ENCODE results near the gene TRIM63.

TRIM63 gene

DNA sequence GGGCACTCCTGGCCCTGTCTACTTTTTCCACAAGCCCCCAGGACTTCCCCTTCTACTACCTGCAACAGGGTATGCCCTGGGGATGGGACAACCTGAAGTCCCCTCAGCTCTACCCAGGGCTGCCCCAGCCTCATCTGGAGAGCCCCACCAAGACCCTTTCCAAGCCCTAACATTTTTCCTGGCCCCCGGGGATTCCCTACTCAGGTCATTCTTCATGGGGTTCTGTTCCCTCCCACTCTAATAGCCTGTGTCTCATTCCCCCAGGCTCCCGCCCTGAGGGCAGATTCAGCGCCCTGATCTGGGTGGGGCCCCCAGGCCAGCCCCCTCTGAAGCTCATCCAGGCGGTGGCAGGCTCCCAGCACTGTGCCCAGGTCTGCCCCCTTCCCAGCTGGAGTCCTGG lies 36.2 kb downstream of the TRIM63 start:
- H3K79me1 ChIP-seq (ENCODE audit: low read length), result no peaks in the 10 kb centered on the region
- no peak overlapping the region for H3K4me3 ChIP-seq (ENCODE audit: low read length)
- DNase-seq, result no peak
- H2AK5ac ChIP-seq (ENCODE audit: low read length), result no peak overlapping the region
- no peaks in the 10 kb centered on the region for H3K36me3 ChIP-seq (ENCODE audit: control insufficient read depth, insufficient read depth, low read length)
- no CpG with 5 or more reads among the region's 4 CpGs for WGBS (ENCODE audit: extremely low coverage, insufficient coverage, low lambda C conversion rate)
- H3K9ac ChIP-seq (ENCODE audit: low read length), result no peak overlapping the region
- no peak overlapping the region for H3K56ac ChIP-seq (ENCODE audit: low read length)
- no peaks in the 10 kb centered on the region for H3K27me3 ChIP-seq (ENCODE audit: insufficient read depth, low read length, poor library complexity)
- no peak overlapping the region for H3K27ac ChIP-seq (ENCODE audit: low read depth, low read length)
- H3K4ac ChIP-seq (ENCODE audit: low read depth, low read length), result no peak overlapping the region
- H3K79me2 ChIP-seq (ENCODE audit: control insufficient read depth, insufficient read depth, low read length), result no peaks in the 10 kb centered on the region
- H3K23ac ChIP-seq (ENCODE audit: low read length), result no peak overlapping the region
- H4K8ac ChIP-seq (ENCODE audit: low read depth, low read length), result no peak overlapping the region
- H2BK120ac ChIP-seq (ENCODE audit: low read depth, low read length), result no peak overlapping the region
- H4K5ac ChIP-seq (ENCODE audit: low read length), result no peak overlapping the region
- no peak overlapping the region for H2BK5ac ChIP-seq (ENCODE audit: low read length)
- H3K4me1 ChIP-seq (ENCODE audit: control insufficient read depth, low read depth, low read length), result no peaks in the 10 kb centered on the region
- H3K4me2 ChIP-seq (ENCODE audit: low read length), result no peak overlapping the region
- no peak overlapping the region for H2BK15ac ChIP-seq (replicated peaks; ENCODE audit: low read depth)
- no peak overlapping the region for H3K18ac ChIP-seq (ENCODE audit: low read length)

DNA sequence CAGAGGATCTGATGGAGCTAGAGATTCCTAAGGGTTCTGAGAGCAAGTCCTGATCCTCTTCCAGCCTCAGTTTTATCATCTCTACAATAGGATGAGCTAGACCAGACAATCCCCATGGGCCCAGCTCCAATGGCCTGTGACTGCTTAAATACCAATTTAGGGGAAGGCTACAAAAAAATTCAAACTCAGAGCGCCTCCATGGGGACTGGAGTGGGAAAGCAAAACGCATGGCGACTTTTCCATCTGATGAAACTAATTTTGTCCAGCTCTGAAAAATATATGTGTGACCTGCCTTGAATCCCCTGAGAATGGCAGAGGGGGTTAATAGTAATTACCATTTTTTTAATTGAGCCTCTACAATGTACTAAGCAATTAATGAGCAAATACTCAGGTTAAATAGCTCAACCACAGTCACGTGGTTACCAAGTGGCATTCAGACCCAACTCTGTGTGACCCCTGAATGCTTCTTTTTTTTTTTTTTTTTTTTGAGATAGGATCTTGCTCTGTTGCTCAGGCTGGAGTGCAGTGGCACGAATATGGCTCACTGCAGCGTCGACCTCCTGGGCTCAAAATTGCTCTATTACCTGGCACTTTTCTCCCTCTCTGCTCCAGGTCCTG lies 37.5 kb downstream of the TRIM63 start:
- Histone ChIP-seq H2BK5ac (ENCODE audit: low read length) (no peak overlapping the region), H2BK120ac (ENCODE audit: low read depth, low read length) (no peak overlapping the region), H3K56ac (ENCODE audit: low read length) (no peak overlapping the region), H3K9ac (ENCODE audit: low read length) (no peak overlapping the region), H3K79me1 (ENCODE audit: low read length) (no peaks in the 10 kb centered on the region), H2BK15ac (replicated peaks; ENCODE audit: low read depth) (no peak overlapping the region), H3K27ac (ENCODE audit: low read depth, low read length) (no peak overlapping the region), H3K4me2 (ENCODE audit: low read length) (no peak overlapping the region), H3K18ac (ENCODE audit: low read length) (no peak overlapping the region), H2AK5ac (ENCODE audit: low read length) (no peak overlapping the region), H3K4me3 (ENCODE audit: low read length) (no peak overlapping the region), H3K36me3 (ENCODE audit: control insufficient read depth, insufficient read depth, low read length) (no peaks in the 10 kb centered on the region), H3K79me2 (ENCODE audit: control insufficient read depth, insufficient read depth, low read length) (no peaks in the 10 kb centered on the region), H3K27me3 (ENCODE audit: insufficient read depth, low read length, poor library complexity) (no peaks in the 10 kb centered on the region), H4K5ac (ENCODE audit: low read length) (no peak overlapping the region), H3K23ac (ENCODE audit: low read length) (no peak overlapping the region), H4K8ac (ENCODE audit: low read depth, low read length) (no peak overlapping the region), H3K4ac (ENCODE audit: low read depth, low read length) (no peak overlapping the region), H3K4me1 (ENCODE audit: control insufficient read depth, low read depth, low read length) (no peaks in the 10 kb centered on the region)
- peak; percentile 55 for DNase-seq
- no CpG with 5 or more reads among the region's 7 CpGs for WGBS (ENCODE audit: extremely low coverage, insufficient coverage, low lambda C conversion rate)

DNA sequence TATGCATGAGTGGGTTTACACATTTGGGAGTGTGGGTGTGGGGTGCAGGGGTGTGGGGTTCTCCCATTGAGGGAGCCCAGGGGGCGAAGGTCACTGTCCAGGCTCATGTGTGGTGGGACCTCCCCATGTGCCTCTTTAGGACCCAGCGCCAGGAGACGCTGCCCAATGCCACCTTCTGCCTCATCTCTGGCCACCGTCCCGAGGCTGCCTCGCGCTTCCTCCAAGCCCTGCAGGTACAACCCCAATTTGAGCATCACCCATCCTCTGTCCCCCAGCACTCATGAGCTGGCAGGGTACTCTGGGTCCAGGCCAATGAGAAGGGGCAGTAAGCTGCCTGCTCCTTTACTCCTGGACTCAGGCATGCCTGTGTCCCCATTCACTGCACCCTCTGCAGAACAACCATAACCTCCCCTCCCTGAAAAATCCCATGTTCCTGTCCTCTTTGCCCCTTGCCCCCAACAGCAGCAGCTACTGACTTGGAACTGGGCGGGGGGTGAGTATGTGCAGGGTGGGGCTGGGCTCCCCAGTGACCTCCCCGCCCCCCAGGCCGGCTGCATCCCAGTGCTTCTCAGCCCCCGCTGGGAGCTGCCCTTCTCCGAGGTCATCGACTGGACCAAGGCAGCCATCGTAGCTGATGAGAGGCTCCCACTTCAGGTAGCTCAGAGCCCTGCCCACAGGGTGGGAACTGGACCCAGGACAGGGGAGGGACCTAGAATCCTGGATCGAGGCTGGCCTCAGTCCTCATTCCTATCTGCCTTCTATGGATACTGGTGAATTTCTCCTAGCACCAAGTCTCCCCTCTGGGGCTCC lies 38.2 kb downstream of the TRIM63 start:
- H4K8ac ChIP-seq (ENCODE audit: low read depth, low read length), result no peak overlapping the region
- H2BK5ac ChIP-seq (ENCODE audit: low read length), result no peak overlapping the region
- H3K79me2 ChIP-seq (ENCODE audit: control insufficient read depth, insufficient read depth, low read length), result no peaks in the 10 kb centered on the region
- no peak overlapping the region for H2BK15ac ChIP-seq (replicated peaks; ENCODE audit: low read depth)
- no peak for DNase-seq
- H3K56ac ChIP-seq (ENCODE audit: low read length), result no peak overlapping the region
- H2AK5ac ChIP-seq (ENCODE audit: low read length), result no peak overlapping the region
- no peaks in the 10 kb centered on the region for H3K36me3 ChIP-seq (ENCODE audit: control insufficient read depth, insufficient read depth, low read length)
- H3K4ac ChIP-seq (ENCODE audit: low read depth, low read length), result no peak overlapping the region
- no peaks in the 10 kb centered on the region for H3K79me1 ChIP-seq (ENCODE audit: low read length)
- no peak overlapping the region for H3K23ac ChIP-seq (ENCODE audit: low read length)
- no CpG with 5 or more reads among the region's 15 CpGs for WGBS (ENCODE audit: extremely low coverage, insufficient coverage, low lambda C conversion rate)
- H3K4me1 ChIP-seq (ENCODE audit: control insufficient read depth, low read depth, low read length), result no peaks in the 10 kb centered on the region
- no peak overlapping the region for H3K27ac ChIP-seq (ENCODE audit: low read depth, low read length)
- no peaks in the 10 kb centered on the region for H3K27me3 ChIP-seq (ENCODE audit: insufficient read depth, low read length, poor library complexity)
- H3K4me2 ChIP-seq (ENCODE audit: low read length), result no peak overlapping the region
- no peak overlapping the region for H3K9ac ChIP-seq (ENCODE audit: low read length)
- H3K4me3 ChIP-seq (ENCODE audit: low read length), result no peak overlapping the region
- no peak overlapping the region for H3K18ac ChIP-seq (ENCODE audit: low read length)
- H4K5ac ChIP-seq (ENCODE audit: low read length), result no peak overlapping the region
- no peak overlapping the region for H2BK120ac ChIP-seq (ENCODE audit: low read depth, low read length)

DNA sequence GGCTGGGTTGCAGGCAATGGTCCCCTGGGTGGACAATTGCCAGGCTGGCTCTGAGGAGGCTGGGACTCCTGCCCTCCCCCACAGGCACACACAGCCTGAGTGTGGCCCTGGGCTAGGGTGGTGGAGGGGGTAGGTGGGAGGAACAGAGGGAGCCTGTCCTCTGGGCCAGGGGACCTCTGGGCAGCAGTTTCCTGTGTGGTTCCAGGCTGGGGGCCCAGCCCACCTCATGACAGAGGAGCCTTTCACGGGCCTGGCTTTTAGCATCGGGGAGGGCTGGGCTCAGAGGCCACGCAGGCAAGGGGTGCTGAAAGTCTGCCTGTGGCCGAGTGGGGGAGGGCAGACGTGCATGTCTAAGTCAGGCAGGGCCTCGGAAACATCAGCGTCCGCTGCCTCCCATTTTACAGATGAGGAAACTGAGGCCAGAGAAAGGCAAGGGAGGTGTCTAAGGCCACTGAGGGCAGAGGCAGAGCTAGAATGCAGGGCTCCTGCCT lies 38.9 kb downstream of the TRIM63 start:
- no peak overlapping the region for H2BK120ac ChIP-seq (ENCODE audit: low read depth, low read length)
- no peak overlapping the region for H3K27ac ChIP-seq (ENCODE audit: low read depth, low read length)
- H2BK15ac ChIP-seq (replicated peaks; ENCODE audit: low read depth), result no peak overlapping the region
- no peak overlapping the region for H4K5ac ChIP-seq (ENCODE audit: low read length)
- no peak for DNase-seq
- H3K18ac ChIP-seq (ENCODE audit: low read length), result no peak overlapping the region
- H4K8ac ChIP-seq (ENCODE audit: low read depth, low read length), result no peak overlapping the region
- no peak overlapping the region for H3K4me3 ChIP-seq (ENCODE audit: low read length)
- H2AK5ac ChIP-seq (ENCODE audit: low read length), result no peak overlapping the region
- no peak overlapping the region for H3K23ac ChIP-seq (ENCODE audit: low read length)
- no peaks in the 10 kb centered on the region for H3K36me3 ChIP-seq (ENCODE audit: control insufficient read depth, insufficient read depth, low read length)
- no peak overlapping the region for H3K4me2 ChIP-seq (ENCODE audit: low read length)
- no peak overlapping the region for H2BK5ac ChIP-seq (ENCODE audit: low read length)
- WGBS (ENCODE audit: extremely low coverage, insufficient coverage, low lambda C conversion rate), result no CpG with 5 or more reads among the region's 8 CpGs
- no peaks in the 10 kb centered on the region for H3K79me1 ChIP-seq (ENCODE audit: low read length)
- H3K56ac ChIP-seq (ENCODE audit: low read length), result no peak overlapping the region
- H3K79me2 ChIP-seq (ENCODE audit: control insufficient read depth, insufficient read depth, low read length), result no peaks in the 10 kb centered on the region
- no peaks in the 10 kb centered on the region for H3K4me1 ChIP-seq (ENCODE audit: control insufficient read depth, low read depth, low read length)
- no peak overlapping the region for H3K4ac ChIP-seq (ENCODE audit: low read depth, low read length)
- no peak overlapping the region for H3K9ac ChIP-seq (ENCODE audit: low read length)
- no peaks in the 10 kb centered on the region for H3K27me3 ChIP-seq (ENCODE audit: insufficient read depth, low read length, poor library complexity)

DNA sequence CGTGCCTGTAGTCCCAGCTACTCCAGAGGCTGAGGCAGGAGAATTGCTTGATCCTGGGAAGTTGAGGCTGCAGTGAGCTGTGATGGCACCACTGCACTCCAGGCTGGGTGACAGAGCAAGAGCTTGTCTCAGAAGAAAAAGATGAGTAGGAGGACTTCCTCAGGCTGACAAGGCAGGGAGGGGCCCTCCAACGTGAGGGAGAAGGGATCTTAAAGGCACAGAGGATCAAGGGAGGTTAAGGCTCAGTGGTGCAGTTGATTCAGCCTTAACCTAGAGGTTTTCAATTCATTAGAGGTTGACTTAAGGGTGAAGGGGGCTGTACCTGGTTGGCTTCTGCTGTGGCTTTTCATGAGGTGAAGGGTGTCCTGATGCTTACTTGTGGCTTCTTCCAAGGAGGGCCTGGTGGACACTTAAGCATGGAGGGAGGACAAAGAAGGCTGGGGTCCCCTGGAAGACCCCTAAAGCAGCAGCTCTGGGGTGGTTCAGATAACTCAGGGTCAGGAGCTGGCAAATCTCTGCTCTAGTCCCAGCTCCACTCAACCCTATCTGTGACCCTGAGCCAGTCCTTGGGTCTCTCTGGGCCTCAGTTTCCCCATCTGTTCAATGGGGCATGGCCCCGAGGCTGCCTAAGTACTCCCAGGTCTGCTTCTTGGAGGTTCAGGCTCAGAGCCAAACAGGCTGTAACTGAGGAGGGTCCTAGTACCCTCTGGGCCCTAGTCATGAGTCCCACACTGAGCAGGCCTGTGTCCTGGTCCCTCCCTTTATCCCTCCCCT lies 39.5 kb downstream of the TRIM63 start:
- H4K5ac ChIP-seq (ENCODE audit: low read length), result no peak overlapping the region
- H3K4ac ChIP-seq (ENCODE audit: low read depth, low read length), result no peak overlapping the region
- H3K79me2 ChIP-seq (ENCODE audit: control insufficient read depth, insufficient read depth, low read length), result no peaks in the 10 kb centered on the region
- H3K36me3 ChIP-seq (ENCODE audit: control insufficient read depth, insufficient read depth, low read length), result no peaks in the 10 kb centered on the region
- H2BK120ac ChIP-seq (ENCODE audit: low read depth, low read length), result no peak overlapping the region
- H3K79me1 ChIP-seq (ENCODE audit: low read length), result no peaks in the 10 kb centered on the region
- no peaks in the 10 kb centered on the region for H3K4me1 ChIP-seq (ENCODE audit: control insufficient read depth, low read depth, low read length)
- H2BK5ac ChIP-seq (ENCODE audit: low read length), result no peak overlapping the region
- no peak overlapping the region for H4K8ac ChIP-seq (ENCODE audit: low read depth, low read length)
- no peak overlapping the region for H3K4me3 ChIP-seq (ENCODE audit: low read length)
- H3K4me2 ChIP-seq (ENCODE audit: low read length), result no peak overlapping the region
- H3K18ac ChIP-seq (ENCODE audit: low read length), result no peak overlapping the region
- H2BK15ac ChIP-seq (replicated peaks; ENCODE audit: low read depth), result no peak overlapping the region
- H3K27ac ChIP-seq (ENCODE audit: low read depth, low read length), result no peak overlapping the region
- no CpG with 5 or more reads among the region's 3 CpGs for WGBS (ENCODE audit: extremely low coverage, insufficient coverage, low lambda C conversion rate)
- no peak for DNase-seq
- H3K23ac ChIP-seq (ENCODE audit: low read length), result no peak overlapping the region
- H3K9ac ChIP-seq (ENCODE audit: low read length), result no peak overlapping the region
- no peaks in the 10 kb centered on the region for H3K27me3 ChIP-seq (ENCODE audit: insufficient read depth, low read length, poor library complexity)
- H2AK5ac ChIP-seq (ENCODE audit: low read length), result peak overlapping the region; percentile 45
- peak overlapping the region; percentile 15 for H3K56ac ChIP-seq (ENCODE audit: low read length)

All from mesendoderm (in vitro differentiated cells).